Fibroblast of skin of scalp (primary cell): ENCODE results near the gene ZNF530.

ENCODE experiments used
- DNase-seq: peaks from one replicate; pipeline ENCODE4 v3.0.0-alpha.2; 2013

The ZNF530 gene

GRCh38 chr19:57615346-57615745 lies 15.7 kb downstream of the ZNF530 start:
- DNase-seq, result no peak

GRCh38 chr19:57620673-57621348 lies 21.1 kb downstream of the ZNF530 start:
- DNase-seq, result no peak

GRCh38 chr19:57623091-57623490 lies 23.4 kb downstream of the ZNF530 start:
- no peak for DNase-seq

GRCh38 chr19:57632987-57633831 lies 33.5 kb downstream of the ZNF530 start, which contains the start of gene ZNF211:
ZNF211 (plus strand) TSS chr19:57633168; CDS start chr19:57633347, 179 bp downstream.
- peak; percentile 95 for DNase-seq

GRCh38 chr19:57633832-57634131 lies 34.1 kb downstream of the ZNF530 start:
- no peak for DNase-seq

- no peak for DNase-seq
Measured at GRCh38 chr19:57637379-57637778, 37.7 kb downstream of the ZNF530 start.

- no peak for DNase-seq
Measured at GRCh38 chr19:57641715-57642234, 42.1 kb downstream of the ZNF530 start.

- DNase-seq, result no peak
Measured at GRCh38 chr19:57642396-57643046, 42.8 kb downstream of the ZNF530 start.

- DNase-seq, result no peak
Measured at GRCh38 chr19:57643734-57644133, 44.0 kb downstream of the ZNF530 start.

- no peak for DNase-seq
Measured at GRCh38 chr19:57648331-57649003, 48.8 kb downstream of the ZNF530 start.

GRCh38 chr19:57651654-57651996 lies 51.9 kb downstream of the ZNF530 start:
- DNase-seq, result no peak

- DNase-seq, result no peak
Measured at GRCh38 chr19:57653689-57654088, 54.0 kb downstream of the ZNF530 start.

- DNase-seq, result no peak
Measured at GRCh38 chr19:57655443-57655842, 55.8 kb downstream of the ZNF530 start.

GRCh38 chr19:57656346-57656745 lies 56.7 kb downstream of the ZNF530 start:
- DNase-seq, result no peak
